HG03025 (cell line): ENCODE data around the gene B3GNT9.

Experiments used
- ATAC-seq: cut with Tn5 transposase; IDR thresholded peaks from one replicate; pipeline ENCODE4 v1.9.1; 2021; ENCODE audit warnings: mild to moderate bottlenecking, moderate library complexity; ENCODE audit not compliant: unreplicated experiment, low FRiP score

Gene B3GNT9, protein sequence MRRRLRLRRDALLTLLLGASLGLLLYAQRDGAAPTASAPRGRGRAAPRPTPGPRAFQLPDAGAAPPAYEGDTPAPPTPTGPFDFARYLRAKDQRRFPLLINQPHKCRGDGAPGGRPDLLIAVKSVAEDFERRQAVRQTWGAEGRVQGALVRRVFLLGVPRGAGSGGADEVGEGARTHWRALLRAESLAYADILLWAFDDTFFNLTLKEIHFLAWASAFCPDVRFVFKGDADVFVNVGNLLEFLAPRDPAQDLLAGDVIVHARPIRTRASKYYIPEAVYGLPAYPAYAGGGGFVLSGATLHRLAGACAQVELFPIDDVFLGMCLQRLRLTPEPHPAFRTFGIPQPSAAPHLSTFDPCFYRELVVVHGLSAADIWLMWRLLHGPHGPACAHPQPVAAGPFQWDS

GRCh38 chr16:67150833-67151396 lies at the start of gene B3GNT9:
TSS of gene B3GNT9 (minus strand) at chr16:67150998. CDS start at chr16:67150485, 513 bp downstream.
- peak; percentile 49 for ATAC-seq

DNA sequence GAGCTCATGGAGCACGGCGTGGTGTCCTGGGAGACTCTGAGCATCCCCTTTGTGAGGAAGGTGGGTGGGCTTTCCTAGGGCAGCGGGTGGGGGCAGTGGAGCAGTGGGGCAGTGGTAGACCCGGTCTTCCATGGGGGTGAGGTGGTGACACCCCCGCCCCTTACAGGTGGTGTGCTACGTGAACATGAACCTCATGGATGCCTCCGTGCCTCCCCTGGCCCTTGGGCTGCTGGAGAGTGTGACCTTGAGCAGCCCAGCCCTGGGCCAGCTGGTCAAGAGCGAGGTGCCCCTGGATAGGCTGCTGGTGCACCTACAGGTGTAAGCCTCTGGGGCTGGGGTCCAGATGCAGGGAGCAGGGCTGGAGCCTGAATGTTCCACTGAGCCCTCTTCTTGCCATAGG lies 49.7 kb upstream of the B3GNT9 start:
- no peak for ATAC-seq

GRCh38 chr16:67199808-67200198 lies 49.0 kb upstream of the B3GNT9 start:
- ATAC-seq = no peak

GRCh38 chr16:67199011-67199807 lies 48.4 kb upstream of the B3GNT9 start, which contains the start of gene ELMO3:
TSS of gene ELMO3 (plus strand) at chr16:67199131. CDS start at chr16:67199327, 196 bp downstream.
- ATAC-seq = no peak

DNA sequence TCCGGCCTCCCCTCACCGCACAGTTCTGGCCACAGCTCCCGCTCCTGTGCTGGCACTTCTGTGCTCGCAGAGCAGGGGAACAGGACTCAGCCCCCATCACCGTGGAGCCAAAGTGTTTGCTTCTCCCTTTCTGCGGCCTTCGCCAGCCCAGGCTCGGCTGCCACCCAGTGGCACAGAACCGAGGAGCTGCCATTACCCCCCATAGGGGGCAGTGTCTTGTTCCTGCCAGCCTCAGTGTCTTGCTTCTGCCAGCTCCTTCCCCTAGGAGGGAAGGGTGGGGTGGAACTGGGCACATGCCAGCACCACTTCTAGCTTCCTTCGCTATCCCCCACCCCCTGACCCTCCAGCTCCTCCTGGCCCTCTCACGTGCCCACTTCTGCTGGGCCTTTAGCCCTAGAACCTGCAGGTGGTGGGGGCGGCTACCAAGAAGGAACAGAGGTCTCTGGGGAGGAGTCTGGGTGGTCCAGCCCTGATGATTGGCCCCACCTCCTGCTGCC lies 47.5 kb upstream of the B3GNT9 start:
- ATAC-seq = no peak

DNA sequence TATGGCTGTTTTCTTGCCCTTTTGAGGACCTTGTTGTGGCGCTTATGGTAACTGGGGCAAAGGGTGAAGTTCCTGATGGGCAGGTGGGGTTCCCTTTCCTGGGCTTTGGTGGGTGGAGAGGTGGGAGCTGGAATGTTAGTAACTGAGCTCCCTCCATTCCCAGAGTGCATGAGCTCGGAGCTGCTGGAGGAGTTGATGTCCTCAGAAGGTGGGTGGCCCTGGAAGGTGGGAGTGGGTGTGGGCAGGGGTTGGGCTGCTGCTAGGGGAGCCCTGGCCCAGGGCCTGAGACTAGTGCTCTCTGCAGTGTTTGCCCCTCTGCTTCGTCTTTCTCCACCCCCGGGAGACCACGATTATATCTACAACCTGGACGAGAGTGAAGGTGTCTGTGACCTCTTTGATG lies 46.9 kb upstream of the B3GNT9 start:
- ATAC-seq = no peak

- no peak for ATAC-seq
Measured at GRCh38 chr16:67196881-67197280, 46.1 kb upstream of the B3GNT9 start.

DNA sequence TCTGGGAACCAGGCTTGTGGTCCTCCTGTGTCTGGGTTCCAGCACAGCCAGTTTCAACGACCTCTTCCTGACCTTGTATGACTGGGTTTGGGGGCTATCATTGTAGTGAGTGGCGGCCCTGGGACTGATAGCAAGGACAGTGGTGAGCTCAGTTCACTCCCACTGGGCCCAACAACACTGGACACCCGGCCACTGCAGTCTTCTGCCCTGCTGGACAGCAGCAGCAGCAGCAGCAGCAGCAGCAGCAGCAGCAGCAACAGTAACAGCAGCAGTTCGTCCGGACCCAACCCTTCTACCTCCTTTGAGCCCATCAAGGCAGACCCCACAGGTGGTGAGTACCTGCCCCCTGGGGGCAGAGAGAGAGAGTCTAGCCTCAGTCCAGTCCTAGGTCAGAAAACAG lies 44.9 kb upstream of the B3GNT9 start:
- no peak for ATAC-seq

DNA sequence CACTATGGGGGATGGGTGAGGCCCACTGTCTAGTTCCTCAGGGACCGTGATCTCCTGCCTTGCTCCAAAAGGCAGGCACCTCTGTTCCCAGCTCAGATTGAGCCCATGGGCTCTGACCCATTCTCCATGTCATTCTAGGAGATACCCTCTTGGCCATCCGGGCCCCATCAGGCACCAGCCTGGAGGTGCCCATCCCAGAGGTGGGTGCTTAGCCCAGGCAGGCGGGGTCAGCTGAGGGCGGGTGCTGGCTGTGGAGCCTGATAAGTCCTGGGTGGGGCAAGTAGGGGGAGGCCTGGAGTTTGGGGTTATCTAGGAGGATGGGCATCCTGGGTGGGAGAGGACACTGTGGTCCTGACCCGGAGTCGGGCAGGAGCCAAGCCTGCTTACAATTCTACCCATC lies 43.5 kb upstream of the B3GNT9 start:
- no peak for ATAC-seq

DNA sequence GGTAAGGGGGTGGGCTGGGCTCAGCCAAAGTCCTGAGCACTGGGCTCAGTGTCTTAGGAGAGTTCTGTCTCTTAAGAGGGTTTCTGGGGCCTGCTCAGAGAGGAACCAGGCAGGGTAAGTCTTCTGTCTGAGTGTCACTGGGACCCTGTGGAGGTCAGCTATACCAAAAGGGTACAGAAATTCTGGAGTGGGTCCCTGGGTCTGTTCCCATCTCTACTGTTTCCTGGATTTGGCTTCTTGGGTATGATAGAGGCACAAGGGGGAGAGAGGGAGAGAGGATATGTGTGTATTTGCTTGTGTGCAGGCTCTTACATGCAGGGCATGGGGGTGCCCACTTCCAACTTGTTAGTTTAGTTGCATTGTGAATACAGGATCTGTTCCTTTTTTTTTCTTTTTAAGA lies 42.7 kb upstream of the B3GNT9 start:
- ATAC-seq = no peak

DNA sequence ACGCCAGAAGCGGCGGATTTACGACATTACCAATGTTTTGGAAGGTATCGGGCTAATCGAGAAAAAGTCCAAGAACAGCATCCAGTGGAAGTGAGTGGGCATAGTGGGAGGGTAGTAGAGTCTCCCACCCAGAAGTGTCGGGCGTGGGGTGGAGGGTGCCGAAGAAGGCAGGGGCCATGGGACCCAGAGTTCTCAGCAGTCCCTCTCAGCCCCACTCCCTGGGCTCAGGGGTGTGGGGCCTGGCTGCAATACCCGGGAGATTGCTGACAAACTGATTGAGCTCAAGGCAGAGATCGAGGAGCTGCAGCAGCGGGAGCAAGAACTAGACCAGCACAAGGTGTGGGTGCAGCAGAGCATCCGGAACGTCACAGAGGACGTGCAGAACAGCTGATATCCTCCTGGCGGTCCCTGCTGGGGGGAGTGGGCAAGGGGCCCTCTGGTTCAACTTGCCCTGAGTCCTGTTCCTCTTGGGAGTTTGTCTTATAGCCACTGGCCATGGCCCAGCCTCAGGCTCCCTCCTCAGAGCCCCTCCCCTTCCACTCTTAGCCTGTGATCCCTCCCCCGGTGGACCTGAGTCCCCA lies 42.1 kb upstream of the B3GNT9 start:
- no peak for ATAC-seq

GRCh38 chr16:67191995-67192681 lies 41.3 kb upstream of the B3GNT9 start, which contains the start of gene E2F4:
TSS of gene E2F4 (plus strand) at chr16:67192155. CDS start at chr16:67192228, 73 bp downstream.
- ATAC-seq = peak; percentile 80

DNA sequence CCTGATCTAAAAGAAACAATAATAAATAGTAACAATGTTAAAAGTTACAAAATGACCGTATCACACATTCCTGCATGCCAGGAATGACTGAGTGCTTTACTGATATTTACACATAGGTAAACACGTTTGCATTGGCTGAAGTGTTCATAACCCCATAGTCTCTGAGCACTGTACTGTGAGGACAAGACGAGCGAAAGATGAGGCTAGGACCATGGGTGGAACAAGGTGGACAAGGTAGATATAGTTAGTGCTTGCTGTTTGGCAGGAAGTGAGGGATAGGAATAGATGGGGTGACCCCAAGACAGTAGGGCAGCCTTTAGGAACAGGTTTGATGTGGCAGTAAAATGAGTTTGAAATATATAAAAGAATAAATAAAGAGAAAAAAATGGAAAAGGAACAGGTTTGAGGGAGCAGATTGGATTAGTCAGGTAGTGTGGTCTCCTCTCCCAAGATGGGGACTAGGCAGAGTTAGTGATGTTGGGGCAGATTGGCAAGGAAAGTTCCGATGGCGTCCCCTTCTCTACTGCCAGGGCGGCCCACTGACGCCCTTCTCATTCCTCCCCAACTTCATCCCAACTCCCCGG lies 40.7 kb upstream of the B3GNT9 start:
- ATAC-seq = no peak

DNA sequence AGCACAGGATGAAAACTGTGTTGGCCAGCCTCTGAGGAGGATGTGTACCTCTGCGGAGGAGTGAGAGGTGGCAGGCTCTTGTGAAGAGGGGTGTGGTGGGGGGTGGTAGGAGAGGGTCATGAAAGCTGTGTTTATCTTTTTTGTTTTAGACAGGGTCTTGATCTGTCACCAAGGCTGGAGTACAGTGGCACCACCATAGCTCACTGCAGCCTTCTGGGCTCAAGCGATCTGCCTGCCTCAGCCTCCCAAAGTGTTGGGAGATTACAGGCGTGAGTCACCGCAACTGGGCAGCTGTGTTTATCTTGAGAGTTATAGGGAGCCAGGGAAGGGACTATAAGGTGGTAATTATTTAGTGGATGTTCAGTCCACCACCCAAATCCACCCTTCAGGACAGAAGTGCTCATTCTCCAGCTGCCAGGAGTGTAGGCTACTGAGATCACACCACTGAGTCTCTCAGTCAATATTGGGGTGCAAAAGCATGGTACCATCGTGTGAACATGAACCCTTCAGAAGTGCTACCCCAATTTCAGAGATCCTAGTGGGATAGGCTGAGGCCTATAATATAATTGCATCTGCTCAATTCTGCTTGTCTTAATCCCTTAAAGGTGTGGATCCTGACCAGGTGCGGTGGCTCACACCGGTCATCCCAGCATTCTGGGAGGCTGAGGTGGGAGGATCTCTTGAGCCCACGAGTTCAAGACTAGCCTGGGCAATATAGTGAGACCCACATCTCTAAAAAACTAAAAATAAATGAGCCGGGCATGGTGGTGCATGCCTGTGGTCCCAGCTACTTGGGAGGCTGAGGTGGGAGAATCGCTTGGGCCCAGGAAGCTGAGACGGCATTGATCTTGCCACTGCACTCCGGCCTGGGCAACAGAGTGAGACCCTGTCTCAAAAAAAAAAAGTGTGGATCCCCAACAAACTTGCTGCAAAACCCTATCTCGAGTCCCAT lies 39.9 kb upstream of the B3GNT9 start:
- no peak for ATAC-seq

- ATAC-seq = no peak
Measured at GRCh38 chr16:67190041-67190440, 39.2 kb upstream of the B3GNT9 start, which contains the start of gene EXOC3L1. TSS of gene EXOC3L1 (minus strand) at chr16:67190136. CDS start at chr16:67189676, 460 bp downstream.

DNA sequence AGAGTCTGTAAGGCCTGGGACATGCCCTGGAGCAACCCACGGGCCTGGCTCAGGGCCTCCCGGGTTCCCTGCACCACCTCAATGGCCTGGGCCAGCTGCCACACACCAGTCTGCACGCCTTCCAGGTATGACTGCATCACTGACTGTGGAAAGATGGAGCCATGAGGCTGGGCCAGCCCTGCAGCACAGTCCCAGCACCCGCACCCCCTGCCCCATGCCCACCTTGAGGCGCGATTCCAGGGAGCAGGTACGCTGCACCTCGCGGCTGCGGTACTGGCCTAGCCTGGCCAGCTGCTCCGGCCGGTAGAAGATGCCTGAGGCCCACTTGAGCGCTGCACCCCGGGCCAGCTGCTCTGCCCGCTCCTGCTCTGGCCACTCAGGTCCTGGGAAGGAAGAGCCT lies 38.0 kb upstream of the B3GNT9 start:
- ATAC-seq = no peak

DNA sequence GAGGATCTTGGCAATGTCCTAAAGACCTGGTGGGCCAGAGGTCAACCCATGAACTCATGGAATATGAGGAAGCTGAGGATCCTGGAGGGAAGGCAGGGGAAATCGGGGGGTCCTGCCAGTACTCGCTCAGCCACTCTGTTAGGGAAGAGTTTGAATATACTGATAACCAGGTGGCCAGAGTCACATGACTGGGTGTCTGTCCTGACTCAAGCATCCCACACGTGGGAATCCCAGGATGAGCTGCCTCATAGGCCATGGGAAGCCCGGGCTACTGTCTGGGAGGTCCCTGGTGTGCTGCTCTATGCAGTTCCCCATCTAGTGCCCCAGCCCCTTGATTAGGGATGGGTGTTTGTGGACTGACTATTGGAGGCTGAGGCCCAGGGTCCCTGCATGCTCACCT lies 37.5 kb upstream of the B3GNT9 start:
- no peak for ATAC-seq

DNA sequence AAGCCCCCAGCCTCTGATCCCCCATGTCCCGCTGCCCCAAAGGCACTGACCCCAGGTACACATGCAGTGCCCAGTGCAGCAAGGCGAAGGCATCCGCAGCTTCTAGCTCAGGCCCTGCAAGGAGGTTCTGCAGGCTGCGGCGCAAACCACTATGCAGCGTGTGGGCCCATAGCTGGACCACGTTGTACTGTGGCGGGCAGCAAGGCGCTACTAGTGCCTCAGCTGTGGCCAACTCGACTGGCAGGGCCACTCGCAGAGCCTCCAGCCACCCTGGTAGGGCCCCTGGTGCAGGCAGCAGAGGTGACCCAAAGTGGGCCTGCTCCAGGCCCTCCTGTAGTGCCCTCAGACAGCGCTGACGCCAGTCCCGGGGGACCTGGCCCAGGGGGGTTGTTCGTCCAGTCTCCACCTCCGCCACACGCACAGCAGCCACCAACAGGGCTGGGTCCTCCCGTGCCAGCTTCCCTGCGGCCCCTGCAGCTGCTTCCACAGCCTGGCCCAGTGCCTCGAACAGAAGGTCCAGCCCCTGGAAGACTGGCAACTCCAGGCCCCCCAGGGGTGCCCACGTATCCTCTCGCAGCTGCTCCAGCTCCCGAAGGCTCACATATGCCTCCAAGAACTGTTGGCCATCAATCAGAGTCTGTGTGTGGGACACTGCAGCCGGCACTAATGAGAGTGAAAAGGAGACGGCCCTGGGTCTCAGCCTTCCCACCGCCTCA lies 36.5 kb upstream of the B3GNT9 start:
- ATAC-seq = no peak
